ENCODE data around the gene MFSD6L.

The MFSD6L gene

DNA sequence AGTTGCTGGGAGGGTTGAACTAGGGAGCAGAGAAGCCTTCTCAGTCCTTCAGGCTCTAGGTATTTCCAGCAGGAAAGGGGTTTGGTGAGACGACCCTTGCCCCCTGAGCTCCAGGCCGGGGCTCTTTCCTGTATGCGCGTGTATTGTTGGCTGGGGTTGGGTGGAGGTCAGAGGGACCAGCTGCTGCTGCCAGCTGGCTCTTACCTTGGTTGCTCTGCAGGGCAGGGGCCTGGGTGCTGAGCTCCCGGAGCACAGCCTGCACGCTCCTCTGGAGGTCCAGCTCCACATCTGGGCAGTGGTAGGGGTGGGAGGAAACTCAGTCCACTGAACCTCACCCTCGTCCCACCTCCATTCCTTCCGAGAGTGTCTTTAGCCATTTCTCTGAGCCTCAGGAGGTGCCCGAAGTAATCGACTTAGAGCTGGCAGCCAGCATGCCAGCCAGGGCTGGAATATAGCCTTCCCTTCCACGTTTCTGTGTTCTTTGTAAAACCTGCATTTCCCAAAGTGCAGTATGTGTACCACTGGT is 40.3 kb upstream of the MFSD6L start:
- TF ChIP-seq, protein P1, sequence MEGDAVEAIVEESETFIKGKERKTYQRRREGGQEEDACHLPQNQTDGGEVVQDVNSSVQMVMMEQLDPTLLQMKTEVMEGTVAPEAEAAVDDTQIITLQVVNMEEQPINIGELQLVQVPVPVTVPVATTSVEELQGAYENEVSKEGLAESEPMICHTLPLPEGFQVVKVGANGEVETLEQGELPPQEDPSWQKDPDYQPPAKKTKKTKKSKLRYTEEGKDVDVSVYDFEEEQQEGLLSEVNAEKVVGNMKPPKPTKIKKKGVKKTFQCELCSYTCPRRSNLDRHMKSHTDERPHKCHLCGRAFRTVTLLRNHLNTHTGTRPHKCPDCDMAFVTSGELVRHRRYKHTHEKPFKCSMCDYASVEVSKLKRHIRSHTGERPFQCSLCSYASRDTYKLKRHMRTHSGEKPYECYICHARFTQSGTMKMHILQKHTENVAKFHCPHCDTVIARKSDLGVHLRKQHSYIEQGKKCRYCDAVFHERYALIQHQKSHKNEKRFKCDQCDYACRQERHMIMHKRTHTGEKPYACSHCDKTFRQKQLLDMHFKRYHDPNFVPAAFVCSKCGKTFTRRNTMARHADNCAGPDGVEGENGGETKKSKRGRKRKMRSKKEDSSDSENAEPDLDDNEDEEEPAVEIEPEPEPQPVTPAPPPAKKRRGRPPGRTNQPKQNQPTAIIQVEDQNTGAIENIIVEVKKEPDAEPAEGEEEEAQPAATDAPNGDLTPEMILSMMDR (IDR thresholded peaks at IDR 0.05; ENCODE audit: insufficient read depth, low read depth, low read length, missing control alignments) = no peak
- DNase-seq (ENCODE audit: low read depth) = no peak
- no peak overlapping the region for H3K4me3 ChIP-seq (ENCODE audit: low read depth, low read length)

DNA sequence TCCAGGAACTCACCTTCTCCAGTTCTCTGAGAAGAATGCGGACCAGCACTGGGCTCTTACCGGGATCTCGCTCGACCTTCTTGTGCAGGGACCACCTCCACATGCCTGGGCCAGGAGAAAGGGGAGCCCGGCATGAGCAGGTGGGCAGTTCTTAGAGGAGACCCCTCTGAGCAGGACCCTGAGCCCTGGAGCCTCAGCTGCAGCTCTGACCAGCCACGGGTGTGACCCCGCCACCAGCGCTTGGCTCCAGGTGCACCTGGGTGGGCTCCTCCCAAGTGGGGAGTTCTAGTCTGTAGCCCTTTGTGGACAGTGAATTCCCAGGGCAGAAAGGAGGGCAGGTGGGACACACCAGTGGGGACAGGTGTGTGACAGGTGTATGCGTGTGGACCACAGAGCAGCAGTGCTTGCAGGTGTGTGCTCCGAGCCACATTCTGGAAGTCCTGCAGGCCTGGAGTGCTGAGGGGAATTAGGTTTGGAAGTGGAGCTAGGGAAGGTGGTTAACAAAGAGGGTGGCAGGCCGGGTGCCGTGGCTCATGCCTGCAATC is 39.5 kb upstream of the MFSD6L start:
- no peak for DNase-seq (ENCODE audit: low read depth)
- H3K4me3 ChIP-seq (ENCODE audit: low read depth, low read length) = no peak overlapping the region
- TF ChIP-seq, protein P1 (IDR thresholded peaks at IDR 0.05; ENCODE audit: insufficient read depth, low read depth, low read length, missing control alignments) = no peak

DNA sequence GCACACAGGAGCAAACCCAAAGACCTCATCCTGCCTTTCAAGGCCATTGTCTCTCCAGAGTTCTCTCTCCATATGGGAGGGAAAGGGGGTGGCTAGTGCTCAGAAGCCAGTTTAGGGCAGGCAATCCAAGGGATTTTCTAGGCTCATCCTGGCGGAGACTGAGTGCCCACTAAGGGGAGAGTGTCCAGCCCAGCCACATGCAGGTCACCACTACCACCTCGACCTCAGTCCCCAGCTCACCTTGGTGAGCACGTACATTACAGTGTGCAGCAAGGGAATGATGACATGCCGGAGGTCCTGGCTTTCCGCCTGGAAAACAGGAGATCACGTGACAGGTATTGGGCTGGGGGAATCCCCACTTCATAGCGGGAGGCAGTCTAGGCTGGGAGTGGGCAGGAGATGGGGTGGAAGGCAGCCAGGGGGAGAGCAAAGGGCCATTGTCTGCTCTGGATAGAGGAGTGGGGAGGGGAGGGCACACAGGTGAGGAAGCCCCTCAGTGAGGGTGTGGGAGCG is 38.5 kb upstream of the MFSD6L start:
- TF ChIP-seq, protein P1 (IDR thresholded peaks at IDR 0.05; ENCODE audit: insufficient read depth, low read depth, low read length, missing control alignments) = no peak
- DNase-seq (ENCODE audit: low read depth) = no peak
- H3K4me3 ChIP-seq (ENCODE audit: low read depth, low read length) = no peak overlapping the region

DNA sequence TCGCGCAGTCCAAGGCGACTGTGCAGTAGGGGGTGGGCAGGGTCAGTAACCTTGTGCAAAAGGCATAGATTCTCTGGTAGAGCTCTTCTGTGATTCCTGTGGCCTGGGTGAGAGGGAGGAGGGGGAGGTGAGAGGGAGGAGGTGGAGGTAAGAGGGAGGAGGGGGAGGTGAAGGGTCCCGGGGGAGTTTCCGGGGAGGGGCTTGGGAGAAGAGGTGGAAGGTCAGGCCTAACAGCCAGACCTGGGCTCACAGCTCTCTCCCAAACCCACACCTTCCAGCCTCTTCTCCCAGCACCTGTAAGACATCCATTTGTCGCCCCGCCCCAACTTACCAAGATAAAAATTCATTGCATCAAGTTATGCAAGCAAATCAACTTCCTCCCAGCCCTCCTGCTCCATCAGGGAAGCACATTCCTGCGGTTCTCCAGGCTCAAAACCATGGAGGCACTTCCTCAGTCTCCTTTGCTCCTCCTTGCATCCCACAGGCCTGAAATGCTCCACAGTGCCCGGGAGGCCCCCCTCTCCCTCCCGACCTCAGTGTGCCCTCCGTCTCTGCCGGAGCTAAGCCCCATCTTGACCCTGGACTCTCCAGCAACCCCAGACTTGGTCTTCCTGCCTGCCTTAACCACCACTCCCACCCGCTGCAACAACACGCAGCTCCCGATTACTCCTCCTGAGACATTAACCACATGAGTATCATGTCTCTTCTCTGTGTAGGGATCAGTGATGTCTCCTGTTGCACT is 37.8 kb upstream of the MFSD6L start:
- H3K4me3 ChIP-seq (ENCODE audit: low read depth, low read length) = no peak overlapping the region
- DNase-seq (ENCODE audit: low read depth) = no peak
- TF ChIP-seq, protein P1 (IDR thresholded peaks at IDR 0.05; ENCODE audit: insufficient read depth, low read depth, low read length, missing control alignments) = no peak

DNA sequence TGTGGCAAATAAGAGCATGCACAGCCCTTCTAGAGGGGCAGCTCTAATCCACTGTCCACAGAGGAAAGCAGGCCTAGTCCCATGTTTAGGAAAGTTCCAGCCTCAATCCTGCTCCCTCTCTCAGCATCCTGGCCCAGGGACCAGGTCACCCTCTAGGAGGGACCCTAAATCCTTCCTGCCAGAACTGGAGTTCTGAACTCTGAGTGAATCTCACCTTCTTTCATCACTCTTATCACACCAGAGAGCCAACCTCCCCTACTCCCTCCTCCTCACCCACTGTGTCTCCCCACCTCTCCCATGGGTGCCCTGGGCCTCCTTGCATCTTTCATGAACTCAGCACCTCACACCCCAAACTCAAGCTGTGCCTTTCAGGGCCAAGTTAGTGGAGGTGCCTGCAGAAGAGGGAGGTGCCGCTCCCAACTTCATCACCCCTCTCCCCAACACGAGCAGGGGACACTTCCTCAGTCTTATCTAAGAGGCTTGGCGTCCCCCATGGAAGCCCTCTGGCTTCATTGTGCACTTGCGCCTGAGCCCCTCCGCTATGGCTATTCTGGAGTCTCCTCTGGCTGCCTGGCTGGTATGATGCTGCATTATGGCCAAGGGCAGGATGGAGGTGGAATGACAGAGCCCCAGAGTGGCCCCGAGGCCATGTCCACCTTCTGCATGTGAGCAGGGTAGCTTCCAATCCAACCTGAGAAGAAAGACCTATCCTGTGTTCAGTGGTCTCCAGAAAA is 36.6 kb upstream of the MFSD6L start:
- no peak overlapping the region for H3K4me3 ChIP-seq (ENCODE audit: low read depth, low read length)
- TF ChIP-seq, protein P1 (IDR thresholded peaks at IDR 0.05; ENCODE audit: insufficient read depth, low read depth, low read length, missing control alignments) = no peak
- no peak for DNase-seq (ENCODE audit: low read depth)

DNA sequence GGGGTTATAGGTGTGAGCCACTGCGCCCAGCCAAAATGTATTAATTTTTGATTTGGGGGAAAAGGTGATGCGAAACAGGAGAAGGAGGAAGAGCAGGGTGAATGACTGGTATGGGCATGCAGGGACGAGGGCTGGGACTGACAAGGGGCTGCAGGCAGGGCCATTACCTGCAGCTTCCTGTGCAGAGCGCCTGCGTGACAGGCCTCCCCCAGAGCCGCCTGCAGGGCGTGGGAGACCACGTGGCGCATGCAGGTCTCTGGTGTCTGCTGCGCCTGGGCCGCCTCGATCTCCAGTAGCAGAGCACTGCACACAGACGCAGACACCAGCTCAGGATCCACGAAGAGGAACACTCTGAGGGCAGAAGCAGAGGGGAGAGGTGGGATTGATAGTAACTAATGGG is 35.9 kb upstream of the MFSD6L start:
- no peak for DNase-seq (ENCODE audit: low read depth)
- no peak overlapping the region for H3K4me3 ChIP-seq (ENCODE audit: low read depth, low read length)
- TF ChIP-seq, protein P1 (IDR thresholded peaks at IDR 0.05; ENCODE audit: insufficient read depth, low read depth, low read length, missing control alignments) = no peak

Data from GM12865 (cell line).